GM10266 (cell line): ENCODE measurements around the gene KCNQ4.

Experiments used
- DNase-seq: peaks from one replicate; pipeline ENCODE4 v3.0.0; 2012; ENCODE audit errors: extremely low spot score
- TF ChIP-seq, protein P1 (sequence below): IDR thresholded peaks from 2 replicates; pipeline ENCODE4 v1.5.1; 2012; ENCODE audit warnings: mild to moderate bottlenecking, low read depth; ENCODE audit not compliant: control insufficient read depth, insufficient read depth; ENCODE audit errors: missing control alignments

The KCNQ4 gene

GRCh38 chr1:40748841-40749718, 34.5 kb upstream of the KCNQ4 start:
- TF ChIP-seq, protein P1, sequence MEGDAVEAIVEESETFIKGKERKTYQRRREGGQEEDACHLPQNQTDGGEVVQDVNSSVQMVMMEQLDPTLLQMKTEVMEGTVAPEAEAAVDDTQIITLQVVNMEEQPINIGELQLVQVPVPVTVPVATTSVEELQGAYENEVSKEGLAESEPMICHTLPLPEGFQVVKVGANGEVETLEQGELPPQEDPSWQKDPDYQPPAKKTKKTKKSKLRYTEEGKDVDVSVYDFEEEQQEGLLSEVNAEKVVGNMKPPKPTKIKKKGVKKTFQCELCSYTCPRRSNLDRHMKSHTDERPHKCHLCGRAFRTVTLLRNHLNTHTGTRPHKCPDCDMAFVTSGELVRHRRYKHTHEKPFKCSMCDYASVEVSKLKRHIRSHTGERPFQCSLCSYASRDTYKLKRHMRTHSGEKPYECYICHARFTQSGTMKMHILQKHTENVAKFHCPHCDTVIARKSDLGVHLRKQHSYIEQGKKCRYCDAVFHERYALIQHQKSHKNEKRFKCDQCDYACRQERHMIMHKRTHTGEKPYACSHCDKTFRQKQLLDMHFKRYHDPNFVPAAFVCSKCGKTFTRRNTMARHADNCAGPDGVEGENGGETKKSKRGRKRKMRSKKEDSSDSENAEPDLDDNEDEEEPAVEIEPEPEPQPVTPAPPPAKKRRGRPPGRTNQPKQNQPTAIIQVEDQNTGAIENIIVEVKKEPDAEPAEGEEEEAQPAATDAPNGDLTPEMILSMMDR = no peak

DNA sequence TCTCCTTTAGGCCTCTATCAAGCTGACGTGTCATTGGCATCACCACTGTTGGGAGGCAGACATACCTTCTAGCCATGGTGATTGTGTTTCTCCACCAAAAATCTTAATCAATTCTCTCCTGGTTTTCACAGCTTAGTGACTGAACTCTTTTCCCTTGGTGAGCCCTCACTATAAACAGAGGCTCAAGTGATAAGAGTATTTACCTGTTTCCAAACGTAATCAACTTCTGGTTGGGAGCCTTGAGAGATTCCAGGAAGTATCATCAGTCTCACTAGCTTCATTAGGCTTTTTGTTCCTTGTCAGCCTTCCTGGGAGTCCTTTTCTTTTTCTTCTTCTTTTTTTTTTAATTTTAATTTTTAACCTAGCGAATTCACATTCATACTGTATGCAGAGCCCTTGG, 33.8 kb upstream of the KCNQ4 start:
- DNase-seq = no peak
- TF ChIP-seq, protein P1 = no peak

More at GRCh38 chr1:40748841-40749718, 34.5 kb upstream of the KCNQ4 start:
- DNase-seq = no peak

- TF ChIP-seq, protein P1 = no peak
- DNase-seq = no peak
Observed at GRCh38 chr1:40750451-40750908, 33.1 kb upstream of the KCNQ4 start.

- TF ChIP-seq, protein P1 = no peak
- no peak for DNase-seq
Observed at GRCh38 chr1:40751802-40752201, 31.8 kb upstream of the KCNQ4 start.

GRCh38 chr1:40753142-40753882, 30.3 kb upstream of the KCNQ4 start:
- TF ChIP-seq, protein P1 = no peak
- DNase-seq = peak; percentile 40

- TF ChIP-seq, protein P1 = no peak
- no peak for DNase-seq
Observed at GRCh38 chr1:40754201-40754600, 29.4 kb upstream of the KCNQ4 start.
